K562 (cell line): Measurements from ENCODE around the gene GARIN5B. TPM values are rescaled to one million over a fixed set of nuclear protein-coding genes. Genes with fewer than 3 reads are reported as not detected.

Source experiments
- POLR2G ChIP-seq: fragments of 200-400 bp; formaldehyde crosslinking; IDR thresholded peaks from 2 replicates; pipeline ENCODE4 v1.6.1; 2017; ENCODE audit warnings: low read depth, mild to moderate bottlenecking, antibody characterized with exemption, low read length, moderate library complexity
- REST ChIP-seq, 2 experiments: fragments of 450-650 bp; formaldehyde crosslinking in 1 of 2; IDR thresholded peaks; 2 replicates each; pipeline versions ENCODE4 v1.4.0 to v1.6.1; 2014 to 2020; ENCODE audit warnings: mild to moderate bottlenecking in 2 of 2, borderline replicate concordance in 1 of 2, low read depth in 1 of 2
- TBP ChIP-seq: optimal IDR thresholded peaks from 2 replicates; pipeline ENCODE3; 2011; ENCODE audit warnings: low read depth, low read length, improper control_type of control experiment
- UBTF ChIP-seq, 2 experiments: IDR thresholded peaks; 2 replicates each; pipeline ENCODE4 v1.6.1; 2012; ENCODE audit warnings: improper control_type of control experiment in 2 of 2, low read depth in 2 of 2, low read length in 2 of 2, borderline replicate concordance in 1 of 2
- polyA plus RNA-seq, 8 experiments: library from polyadenylated mRNA; depleted of rRNA in 4 of 8; stranded (reverse) in 5 of 8; unstranded in 3 of 8; fragments of >200 nt; fragmentation: Nextera tagmentation in 2 of 8; fragmentation: Illumina TruSeq in 1 of 8; extraction: Ambion mirVana in 2 of 8; extraction: Trizol in 1 of 8; gene quantifications; 2 replicates each; pipeline versions ENCODE4 v1.2.1 to v1.2.3, GENCODE V29; 2011 to 2014; ENCODE audit warnings: inconsistent platforms in 1 of 8, missing spikeins in 1 of 8
- total RNA-seq, 7 experiments: library from RNA; depleted of rRNA in 6 of 7; stranded (reverse); fragments of >200 nt in 6 of 7; fragmentation: Illumina TruSeq in 2 of 7; extraction: Trizol in 2 of 7; gene quantifications; 2 replicates each; pipeline versions ENCODE4 v1.2.1 to v1.2.3, GENCODE V29; 2011 to 2021; ENCODE audit warnings: low replicate concordance in 1 of 7

The GARIN5B gene
- total and polyA plus RNA-seq, 9 of the 15 experiments (the other 6 are each of a cell fraction or from before 2014, with no cell fraction given), result not detected

DNA sequence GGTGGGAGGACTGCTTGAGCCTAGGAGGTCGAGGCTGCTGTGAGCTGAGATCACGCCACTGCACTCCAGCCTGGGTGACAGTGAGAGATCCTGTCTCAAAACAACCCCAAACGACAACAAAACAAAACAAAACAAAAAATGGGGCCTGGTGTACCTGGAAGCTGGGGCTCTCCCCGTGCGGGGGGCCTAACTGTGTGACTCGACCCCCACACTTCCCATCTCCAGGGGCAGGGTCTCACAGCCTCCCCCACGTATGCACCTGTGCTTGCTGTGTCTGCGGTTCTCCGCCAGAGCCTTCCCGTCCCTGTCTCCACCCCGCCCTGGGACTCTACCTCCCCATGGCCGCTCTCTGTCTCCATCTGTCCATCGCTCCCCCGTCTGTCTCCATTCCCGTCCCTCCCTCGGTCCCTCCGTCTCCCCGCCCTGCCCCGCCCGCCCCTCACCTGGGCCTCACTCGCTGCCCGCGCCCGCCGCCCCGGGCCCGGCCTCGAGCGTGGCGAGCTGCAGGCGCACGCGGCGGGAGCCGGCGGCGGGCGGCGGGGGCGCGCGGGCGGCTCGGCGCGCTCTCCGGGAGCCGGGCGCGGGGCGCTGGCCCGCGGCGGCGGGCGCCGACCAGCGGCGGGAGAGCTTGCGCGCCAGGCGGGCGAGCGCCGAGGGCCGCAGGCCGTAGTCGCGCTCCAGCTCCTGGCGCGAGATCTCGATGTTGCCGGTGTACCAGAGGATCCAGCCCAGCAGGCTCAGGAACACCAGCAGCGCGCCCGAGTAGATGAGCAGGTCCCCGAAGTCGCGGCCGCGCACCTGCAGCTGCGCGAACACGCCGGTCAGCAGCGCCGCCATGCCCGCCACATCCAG lies 20.4 kb upstream of the GARIN5B start (continued):
- TF ChIP-seq REST (IDR thresholded peaks at IDR 0.05; ENCODE audit: borderline replicate concordance) (no peak), REST (CRISPR knock-in tag; IDR thresholded peaks at IDR 0.05; ENCODE audit: low read depth) (0 out of 2 replicates have a peak, but pooled peaks have one; percentile 48), TBP (peak; percentile 51), POLR2G (peak; percentile 83), UBTF (IDR thresholded peaks at IDR 0.05; ENCODE audit: borderline replicate concordance in 1 of 2, low read depth in 2 of 2, low read length in 2 of 2) (peak; percentile 60 to 75; a peak in 1 of 4 replicates)
